GM19239 (cell line): Measurements from ENCODE around the gene OPN1MW.
"Not testable (repeated sequence)": the region's sequence is repeated elsewhere in the genome, so short reads cannot be mapped to it uniquely, and the experiment has no call there.

ENCODE experiments used
- DNase-seq: peaks from one replicate; pipeline ENCODE4 v3.0.0; 2011; ENCODE audit warnings: low spot score; ENCODE audit not compliant: insufficient read length
- FAIRE-seq: peaks from 2 replicates; lab custom pipeline; 2011; peaks lifted over from hg19 to GRCh38; lab: Jason Lieb, UNC

The OPN1MW gene

GRCh38 chrX:154209670-154210418 is 27.4 kb downstream of the OPN1MW start:
- FAIRE-seq: not testable (repeated sequence)

GRCh38 chrX:154211057-154211456 is 28.7 kb downstream of the OPN1MW start:
- FAIRE-seq, DNase-seq: not testable (repeated sequence)

More at GRCh38 chrX:154209670-154210418, 27.4 kb downstream of the OPN1MW start:
- DNase-seq: not testable (repeated sequence)

GRCh38 chrX:154211499-154211898 is 29.1 kb downstream of the OPN1MW start:
- not testable (repeated sequence) for FAIRE-seq, DNase-seq

- FAIRE-seq, DNase-seq: not testable (repeated sequence)
These were observed 37.1 kb downstream of the OPN1MW start, which contains the start of gene OPN1MW2 for GRCh38 chrX:154219456-154219855. Gene OPN1MW2, plus strand, starts transcription at chrX:154219756. Its CDS starts 60 bp downstream, at chrX:154219816.

- not testable (repeated sequence) for DNase-seq, FAIRE-seq
These were observed 42.9 kb downstream of the OPN1MW start for GRCh38 chrX:154225292-154225691.

GRCh38 chrX:154226706-154227105 is 44.3 kb downstream of the OPN1MW start:
- not testable (repeated sequence) for DNase-seq, FAIRE-seq

GRCh38 chrX:154231443-154231842 is 49.0 kb downstream of the OPN1MW start:
- not testable (repeated sequence) for DNase-seq, FAIRE-seq

GRCh38 chrX:154233620-154234019 is 51.2 kb downstream of the OPN1MW start:
- not testable (repeated sequence) for DNase-seq, FAIRE-seq

- DNase-seq, FAIRE-seq: not testable (repeated sequence)
These were observed 56.7 kb downstream of the OPN1MW start for GRCh38 chrX:154238939-154239559.

GRCh38 chrX:154239982-154240503 is 57.6 kb downstream of the OPN1MW start:
- DNase-seq, FAIRE-seq: not testable (repeated sequence)
